Measurements from ENCODE around the gene COL4A3.
"Not testable (repeated sequence)": the region's sequence is repeated elsewhere in the genome, so short reads cannot be mapped to it uniquely, and the experiment has no call there.

COL4A3 gene

DNA sequence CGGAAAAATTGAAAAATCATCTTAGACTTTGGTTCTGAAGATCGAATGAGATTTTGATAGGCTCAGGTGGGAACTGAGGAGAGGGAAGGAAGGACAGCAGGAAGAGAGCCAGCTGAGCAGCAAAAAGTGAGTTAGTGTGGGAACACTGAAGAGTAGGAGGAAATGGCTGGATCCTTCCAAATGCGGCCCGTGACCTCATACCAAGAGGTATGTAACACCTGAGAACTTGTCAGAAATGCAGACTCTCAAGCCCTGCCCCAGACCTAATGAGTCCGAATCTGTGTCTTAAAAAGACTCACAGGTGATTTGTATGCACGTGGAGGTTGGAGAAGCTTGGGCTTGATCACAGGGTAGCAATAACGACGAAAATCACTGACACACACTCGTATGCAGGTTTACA lies 42.0 kb downstream of the COL4A3 start:
- DNase-seq (ENCODE audit: low spot score) = no peak

DNA sequence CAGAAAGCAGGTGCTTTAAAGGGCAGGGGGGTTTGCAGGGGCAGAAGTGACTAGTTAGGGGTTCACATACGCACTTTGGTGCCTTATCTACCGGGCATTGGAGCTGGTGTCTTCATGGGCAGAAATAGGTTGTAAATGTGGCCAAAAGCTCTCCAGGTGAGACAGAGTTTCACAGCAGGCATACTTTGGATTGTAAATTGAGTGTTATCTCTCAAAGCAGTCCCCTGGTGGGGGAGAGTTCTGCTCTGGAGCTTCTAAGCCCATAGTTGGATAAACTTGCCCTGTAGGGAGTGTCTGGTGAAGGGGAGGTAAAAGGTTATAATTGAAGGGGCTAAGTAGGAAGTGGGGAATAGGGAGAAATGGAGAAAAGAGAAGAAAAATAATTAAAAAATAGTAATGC lies 43.1 kb downstream of the COL4A3 start:
- no peak for DNase-seq (ENCODE audit: low spot score)

GRCh38 chr2:227214622-227215041 lies 50.2 kb downstream of the COL4A3 start:
- DNase-seq (ENCODE audit: low spot score) = peak; percentile 14

GRCh38 chr2:227219312-227220105 lies 55.1 kb downstream of the COL4A3 start:
- DNase-seq (ENCODE audit: low spot score) = no peak

DNA sequence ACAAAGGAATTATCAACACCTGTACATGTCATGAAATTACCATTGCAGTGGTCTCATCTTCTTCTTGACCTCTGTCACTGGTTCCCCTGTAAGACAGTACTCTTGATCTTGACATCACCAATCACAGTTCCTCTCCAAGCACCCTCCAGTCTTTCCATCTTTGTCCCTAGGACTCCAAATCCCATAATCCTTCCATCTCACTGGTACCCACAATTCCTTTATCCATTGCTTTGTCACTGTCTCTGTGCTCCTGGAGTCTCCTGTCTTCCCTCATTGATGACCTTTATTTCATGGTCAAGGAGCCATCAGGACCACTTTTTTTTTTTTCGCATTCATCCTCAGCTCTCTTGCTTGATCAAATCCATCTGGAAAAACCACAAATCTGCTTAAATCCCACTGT lies 56.7 kb downstream of the COL4A3 start:
- DNase-seq (ENCODE audit: low spot score) = no peak

- DNase-seq (ENCODE audit: low spot score) = no peak
These were observed 57.9 kb downstream of the COL4A3 start for GRCh38 chr2:227222292-227222691.

DNA sequence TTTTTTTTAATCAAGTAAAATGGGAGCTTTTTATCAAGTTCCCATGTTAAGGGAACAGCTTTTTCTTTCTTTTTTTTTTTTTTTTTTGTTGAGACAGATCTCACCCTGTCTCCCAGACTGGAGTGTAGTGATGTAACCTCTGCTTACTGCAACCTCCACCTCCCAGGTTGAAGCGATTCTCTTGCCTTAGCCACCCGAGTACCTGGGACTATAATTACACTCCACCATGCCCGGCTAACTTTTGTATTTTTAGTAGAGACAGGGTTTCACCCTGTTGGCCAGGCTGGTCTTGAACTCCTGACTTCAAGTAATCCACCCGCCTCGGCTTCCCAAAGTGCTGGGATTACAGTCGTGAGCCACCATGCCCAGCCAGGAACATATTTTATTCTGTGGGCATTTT lies 61.2 kb downstream of the COL4A3 start:
- not testable (repeated sequence) for DNase-seq (ENCODE audit: low spot score)

- DNase-seq (ENCODE audit: low spot score) = peak; percentile 33
These were observed 63.7 kb downstream of the COL4A3 start for GRCh38 chr2:227228061-227228667.

GRCh38 chr2:227230151-227230550 lies 65.7 kb downstream of the COL4A3 start:
- no peak for DNase-seq (ENCODE audit: low spot score)

DNA sequence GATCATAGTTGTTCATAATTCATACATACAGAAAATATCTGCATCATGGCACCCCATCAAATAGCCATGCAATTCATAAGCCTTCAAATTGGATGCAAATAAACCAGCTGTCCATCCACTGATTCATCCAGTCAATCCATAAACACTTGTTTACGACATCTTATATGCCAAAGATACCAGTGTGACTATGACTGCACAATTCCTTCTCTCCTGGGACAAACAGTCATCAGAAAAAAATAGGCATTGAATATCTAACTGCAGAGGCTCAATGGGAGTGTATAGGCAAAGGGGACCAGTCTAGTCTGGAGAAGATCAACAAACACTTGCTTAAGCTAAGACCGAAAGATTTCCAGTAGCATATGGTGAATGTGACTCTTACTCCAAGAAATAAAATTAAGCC lies 70.0 kb downstream of the COL4A3 start:
- no peak for DNase-seq (ENCODE audit: low spot score)

DNA sequence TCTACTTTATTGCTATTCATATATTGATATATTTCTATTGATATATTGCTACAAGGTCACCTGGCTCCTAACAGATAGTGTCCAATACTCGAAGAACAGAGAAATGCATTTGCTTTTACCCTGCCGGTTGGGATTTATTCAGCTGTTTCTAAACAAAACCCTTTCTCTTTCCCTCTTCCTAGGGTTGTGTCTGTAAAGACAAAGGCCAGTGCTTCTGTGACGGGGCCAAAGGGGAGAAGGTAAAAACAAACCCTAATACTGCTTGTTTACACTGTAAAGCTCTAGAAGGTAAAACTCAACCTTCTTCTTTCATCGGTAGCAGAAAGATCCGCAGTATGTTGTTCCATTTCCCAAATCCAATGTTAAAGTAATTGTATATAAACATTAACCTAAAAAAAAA lies 73.4 kb downstream of the COL4A3 start:
- DNase-seq (ENCODE audit: low spot score) = no peak

DNA sequence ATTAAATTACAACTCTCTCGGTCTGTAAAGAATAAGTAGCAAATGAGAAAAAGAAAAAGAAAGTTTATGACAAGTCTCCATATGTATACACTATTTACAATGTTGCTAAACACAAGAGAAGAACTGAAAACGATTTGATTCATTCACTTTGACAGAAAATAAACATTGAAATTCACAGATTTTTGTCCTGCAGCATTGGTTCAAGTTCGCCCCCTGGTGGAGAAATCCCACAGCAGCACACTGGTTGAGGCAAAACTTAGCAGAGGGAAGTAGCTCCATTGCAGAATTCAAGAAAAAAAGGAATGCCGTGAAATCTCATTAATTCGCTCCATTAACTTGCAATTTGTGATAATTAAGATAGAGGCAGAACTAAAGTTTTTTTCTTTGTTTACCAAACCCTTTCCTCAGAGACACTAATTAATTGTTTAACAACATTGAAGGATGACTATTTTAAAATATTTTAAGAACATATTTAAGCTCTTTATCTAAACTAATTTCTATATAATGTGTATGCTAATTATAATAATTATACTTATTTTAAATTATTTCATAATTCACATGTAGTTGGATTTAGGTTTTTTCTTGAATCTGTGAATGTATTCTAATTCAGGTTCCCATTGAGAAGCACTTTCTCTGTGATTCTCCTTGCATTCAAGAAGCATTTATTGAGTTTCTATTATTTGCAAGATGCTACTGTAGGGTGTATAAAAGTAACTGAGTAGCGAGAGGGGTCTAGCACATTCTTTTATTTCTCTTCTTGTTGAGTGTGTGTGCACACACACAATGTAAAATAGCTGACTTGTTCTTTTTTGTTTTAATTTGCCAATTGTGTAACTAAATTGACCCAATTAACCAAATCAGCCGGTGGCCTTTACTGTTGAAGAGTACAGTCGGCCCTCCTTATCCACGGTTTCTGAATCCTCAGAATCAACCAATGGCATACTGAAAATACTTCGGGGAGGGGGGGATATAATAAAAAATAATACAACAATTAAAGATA lies 74.1 kb downstream of the COL4A3 start:
- DNase-seq (ENCODE audit: low spot score) = peak; percentile 72

- DNase-seq (ENCODE audit: low spot score) = no peak
These were observed 76.6 kb downstream of the COL4A3 start for GRCh38 chr2:227241005-227241404.

DNA sequence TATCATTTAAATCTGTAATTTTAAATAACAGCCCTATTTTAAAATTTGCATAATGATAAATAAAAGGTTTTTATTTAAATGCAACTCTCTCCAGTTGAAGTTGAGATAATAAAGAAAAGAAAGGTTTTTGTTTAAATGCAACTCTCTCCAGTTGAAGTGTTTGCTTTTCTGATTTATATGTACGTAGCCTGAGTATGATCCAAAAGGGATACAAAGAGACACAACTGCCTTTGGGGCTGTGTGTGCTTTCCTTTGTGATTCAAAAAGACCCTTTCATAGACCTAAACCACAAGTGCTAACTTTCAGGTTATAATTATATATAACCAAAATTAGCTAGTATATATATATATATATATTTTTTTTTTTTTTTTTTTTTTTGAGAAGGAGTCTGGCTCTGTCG lies 84.5 kb downstream of the COL4A3 start:
- DNase-seq (ENCODE audit: low spot score) = no peak

DNA sequence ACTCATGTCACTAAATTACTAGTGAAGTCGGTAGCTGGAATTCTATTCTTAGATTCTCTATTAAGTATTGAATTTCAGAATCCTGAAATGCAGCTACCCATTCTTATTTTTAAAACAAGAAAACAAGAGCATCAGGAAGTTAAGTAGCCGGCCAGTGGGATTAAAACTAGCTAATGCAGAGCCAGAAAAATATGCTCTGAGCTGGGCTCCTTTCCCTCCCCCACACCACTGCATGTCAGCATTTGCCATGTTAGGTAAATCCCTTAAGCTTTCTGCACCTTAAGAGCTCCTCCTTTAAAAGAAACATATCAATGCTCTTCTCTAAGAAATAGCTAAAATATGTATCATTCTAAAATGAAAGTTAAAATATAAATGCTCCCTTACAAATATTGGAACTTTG lies 88.4 kb downstream of the COL4A3 start:
- DNase-seq (ENCODE audit: low spot score) = no peak

DNA sequence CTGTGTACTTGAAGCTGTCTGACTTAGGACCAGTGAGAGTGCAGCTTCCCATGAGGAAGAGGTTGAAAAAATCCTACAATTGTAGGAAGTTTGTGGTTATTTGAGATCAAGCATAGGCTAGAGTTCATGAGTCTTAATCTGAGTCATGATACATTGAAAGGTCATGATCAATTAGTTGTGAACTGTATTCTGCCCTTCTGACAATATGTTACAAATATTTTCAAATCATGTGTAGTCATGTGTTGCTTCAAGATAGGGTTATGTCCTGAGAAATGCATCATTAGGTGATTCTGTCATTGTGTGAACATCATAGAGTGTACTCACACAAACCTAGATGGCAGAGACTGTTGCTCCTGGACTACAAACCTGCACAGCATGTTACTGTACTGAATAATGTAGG lies 92.2 kb downstream of the COL4A3 start:
- DNase-seq (ENCODE audit: low spot score) = no peak

DNA sequence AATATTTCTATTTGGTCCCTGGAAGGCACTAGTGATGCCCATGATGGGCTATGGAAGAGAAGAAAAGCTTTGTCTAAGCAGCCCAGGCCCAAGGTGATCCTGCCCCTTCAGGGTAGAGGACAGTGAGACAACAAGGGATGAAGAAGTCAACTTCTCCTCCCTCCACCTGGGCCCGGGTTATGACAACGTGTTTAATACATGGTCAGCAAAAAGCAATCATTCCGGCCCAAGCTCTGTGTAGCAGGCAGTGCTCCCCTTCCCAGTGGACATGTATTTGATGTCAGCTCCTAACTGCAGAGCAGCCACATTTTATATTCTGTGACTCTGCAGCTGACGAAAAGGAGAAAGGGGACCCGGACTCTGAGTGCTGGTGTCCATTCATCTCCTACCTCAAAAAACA lies 93.4 kb downstream of the COL4A3 start:
- no peak for DNase-seq (ENCODE audit: low spot score)

DNA sequence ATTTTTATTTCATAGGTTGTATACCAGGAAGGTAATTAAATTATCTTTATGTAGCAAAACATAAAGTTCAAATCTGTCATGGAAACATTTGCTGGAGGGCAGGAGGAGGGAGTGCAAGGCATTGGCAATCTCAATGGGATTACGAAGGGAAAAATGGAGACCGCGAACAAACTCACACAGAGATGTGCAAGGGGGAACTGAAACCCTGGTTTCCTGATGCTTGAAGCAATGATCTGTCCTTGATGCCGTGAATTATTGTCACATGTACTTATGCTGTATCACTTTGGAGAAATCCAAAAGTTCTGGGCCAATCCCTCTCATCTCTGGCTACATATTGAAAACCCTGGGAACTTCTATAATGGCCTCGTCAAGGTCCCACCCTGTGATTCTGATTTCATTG lies 95.6 kb downstream of the COL4A3 start:
- no peak for DNase-seq (ENCODE audit: low spot score)

DNA sequence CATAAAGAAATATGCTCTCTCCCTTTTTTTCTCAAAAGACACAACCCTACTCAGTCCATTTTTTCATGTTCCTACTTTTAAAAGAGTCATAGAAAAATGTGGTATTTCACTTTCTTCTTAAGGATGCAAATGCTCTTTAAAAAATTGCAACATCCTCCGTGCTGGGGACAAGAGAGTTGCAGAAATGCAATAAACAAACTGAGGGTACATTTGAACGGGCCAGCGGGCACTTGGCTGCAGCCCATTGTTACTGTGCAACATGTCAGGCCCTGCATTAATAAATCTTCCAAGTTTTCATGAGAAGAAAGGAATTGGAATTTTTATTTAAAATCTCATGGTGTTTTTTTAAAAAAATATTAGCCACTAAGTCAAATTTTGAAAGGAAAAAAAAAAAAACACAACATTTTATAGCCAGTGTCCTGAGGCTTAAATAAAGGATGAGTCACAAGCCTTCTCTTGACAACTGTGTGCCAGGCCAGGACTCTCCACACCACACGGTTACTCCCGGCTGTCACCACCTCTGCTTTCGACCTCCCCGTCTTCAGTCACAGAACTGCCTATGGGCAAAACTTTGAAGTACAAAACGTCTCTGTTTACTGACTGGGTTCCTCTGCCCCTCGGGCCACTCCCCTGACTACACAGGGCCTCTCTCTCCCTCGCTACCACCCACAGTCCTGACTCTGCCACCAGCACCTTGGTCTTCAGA lies 103.1 kb downstream of the COL4A3 start:
- DNase-seq (ENCODE audit: low spot score) = no peak

- DNase-seq (ENCODE audit: low spot score) = no peak
These were observed 116.5 kb downstream of the COL4A3 start for GRCh38 chr2:227280895-227281294.

DNA sequence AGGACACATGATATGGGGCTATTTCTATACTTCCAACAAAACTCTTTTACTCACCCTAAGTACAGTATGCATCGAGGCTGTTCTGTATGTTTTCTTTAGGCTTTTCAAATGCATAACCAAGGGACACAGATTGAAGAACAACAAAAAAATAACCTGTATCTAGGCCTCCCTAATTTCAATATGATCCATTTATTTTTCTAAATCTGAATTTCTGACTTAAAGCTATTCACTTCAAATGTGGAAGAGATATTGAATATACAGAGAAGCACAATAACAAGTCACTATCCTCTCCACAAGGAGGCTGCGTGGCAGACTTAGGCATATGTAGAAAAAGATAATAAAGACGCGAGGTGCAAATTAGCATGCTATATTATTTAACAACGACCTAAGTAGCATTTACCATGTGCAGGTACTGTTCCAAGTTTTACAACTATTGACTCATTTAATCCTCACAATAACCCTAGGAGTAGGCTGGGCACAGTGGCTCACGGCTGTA lies 121.4 kb downstream of the COL4A3 start:
- DNase-seq (ENCODE audit: low spot score) = no peak

DNA sequence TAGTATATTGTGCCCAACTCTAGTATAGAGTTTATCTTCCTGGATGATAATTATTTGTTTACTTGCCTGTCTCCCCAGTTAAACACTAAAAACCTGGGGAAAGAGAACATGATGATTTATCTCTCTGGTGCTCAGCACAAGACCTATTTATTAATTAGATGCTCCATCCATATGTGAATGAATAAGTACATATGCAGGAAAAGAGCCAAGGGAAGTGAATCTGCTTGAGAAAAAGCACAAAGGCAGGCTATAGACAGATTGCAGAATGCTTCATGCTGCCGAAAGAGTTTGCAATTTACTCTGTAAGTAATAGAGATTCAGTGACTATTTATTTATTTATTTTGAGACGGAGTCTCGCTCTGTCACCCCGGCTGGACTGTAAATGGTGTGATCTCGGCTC lies 123.3 kb downstream of the COL4A3 start:
- DNase-seq (ENCODE audit: low spot score) = no peak
